Uterus (tissue), 4 donors: ENCODE measurements around the gene VAMP7. TPM values are rescaled to one million over a fixed set of nuclear protein-coding genes. Genes with fewer than 3 reads are reported as not detected.

Experiments
- DNase-seq, 2 donors: peaks; one replicate each; pipeline ENCODE4 v3.0.0-alpha.2; 2019 to 2020
- H3K27ac ChIP-seq, 2 donors: fragments of 200-600 bp; sonication (generic); 1 replicate in 1 of 2; 2 replicates in 1 of 2; pipeline ENCODE4 v1.5.1; 2016 to 2018
- H3K27me3 ChIP-seq, 2 donors: fragments of 200-600 bp; sonication (generic); one replicate each; pipeline ENCODE4 v1.5.1; 2018 to 2019; ENCODE audit warnings: control low read depth in 1 of 2
- H3K36me3 ChIP-seq, 2 donors: fragments of 200-600 bp; sonication (generic); one replicate each; pipeline ENCODE4 v1.5.1; 2019; ENCODE audit warnings: control low read depth in 1 of 2
- H3K4me1 ChIP-seq, 2 donors: fragments of 200-600 bp; sonication (generic); one replicate each; pipeline ENCODE4 v1.5.1; 2018 to 2019; ENCODE audit warnings: control low read depth in 1 of 2
- H3K4me3 ChIP-seq, 2 donors: fragments of 200-600 bp; sonication (generic); 1 replicate in 1 of 2; 2 replicates in 1 of 2; pipeline ENCODE4 v1.5.1; 2018 to 2019; ENCODE audit warnings: mild to moderate bottlenecking in 1 of 2
- H3K9me3 ChIP-seq, 2 donors: fragments of 200-600 bp; sonication (generic); one replicate each; pipeline ENCODE4 v1.5.1; 2019; ENCODE audit warnings: control low read depth in 1 of 2
- POLR2A ChIP-seq, 2 donors: fragments of 450-650 bp; IDR thresholded peaks; one replicate each; pipeline ENCODE4 v1.6.1; 2016; ENCODE audit warnings: antibody characterized with exemption in 2 of 2, mild to moderate bottlenecking in 1 of 2, moderate library complexity in 1 of 2
- intact Hi-C: fragments of 100-400 bp; cut with DNase I; formaldehyde crosslinking; loops from one replicate; pipeline ENCODE4 v1.15.1; 2023; ENCODE audit warnings: low total_unique reads
- total RNA-seq, 4 donors: library from RNA; depleted of rRNA in 3 of 4; stranded (reverse); fragments of >200 nt in 3 of 4; gene quantifications; one replicate each; pipeline versions ENCODE4 v1.1.0 to v1.2.4, GENCODE V29; 2014 to 2023
- TF ChIP-seq, protein P1 (sequence below), 4 experiments: fragments of 200-600 bp in 2 of 4; fragments of 450-650 bp in 2 of 4; sonication (generic) in 2 of 4; IDR thresholded peaks; one replicate each; pipeline ENCODE4 v1.5.1; 2016 to 2019; ENCODE audit warnings: antibody characterized with exemption in 4 of 4, mild to moderate bottlenecking in 2 of 4, moderate library complexity in 1 of 4
- donor health status: DM: yes; HTN: yes; CAD: no.

VAMP7 gene
- total RNA-seq, 4 donors from 2014 or later: 23.2 to 38.9 (median 34.5) TPM

DNA sequence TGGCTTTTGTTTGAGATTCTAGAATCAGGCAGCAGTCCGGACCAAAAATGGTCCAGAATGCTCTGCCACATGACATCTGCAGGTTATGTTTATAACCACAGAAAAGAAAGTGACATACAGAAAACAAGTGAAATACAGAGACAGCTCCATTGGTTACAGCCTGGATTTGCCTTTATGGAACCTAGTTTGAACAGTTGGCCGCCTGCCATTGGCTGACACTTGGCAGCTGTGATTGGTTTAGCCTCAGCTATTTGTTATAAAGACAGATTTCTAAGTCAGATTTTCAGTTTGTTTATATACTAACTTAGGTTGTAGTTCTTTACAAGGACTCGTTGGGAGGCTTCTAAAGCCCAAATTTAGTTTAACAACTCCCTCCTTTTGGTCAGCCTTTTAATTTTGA, 75.5 kb downstream of the VAMP7 start:
- H3K9me3 ChIP-seq: no peaks in the 10 kb centered on the region
- H3K27ac ChIP-seq: no peak overlapping the region
- no peaks in the 10 kb centered on the region for H3K4me1 ChIP-seq
- intact Hi-C loops: no loop called here
- no peaks in the 10 kb centered on the region for H3K27me3 ChIP-seq
- no peak overlapping the region for H3K4me3 ChIP-seq
- no peaks in the 10 kb centered on the region for H3K36me3 ChIP-seq
- TF ChIP-seq POLR2A (IDR thresholded peaks at IDR 0.05): no peak
- TF ChIP-seq, protein P1, sequence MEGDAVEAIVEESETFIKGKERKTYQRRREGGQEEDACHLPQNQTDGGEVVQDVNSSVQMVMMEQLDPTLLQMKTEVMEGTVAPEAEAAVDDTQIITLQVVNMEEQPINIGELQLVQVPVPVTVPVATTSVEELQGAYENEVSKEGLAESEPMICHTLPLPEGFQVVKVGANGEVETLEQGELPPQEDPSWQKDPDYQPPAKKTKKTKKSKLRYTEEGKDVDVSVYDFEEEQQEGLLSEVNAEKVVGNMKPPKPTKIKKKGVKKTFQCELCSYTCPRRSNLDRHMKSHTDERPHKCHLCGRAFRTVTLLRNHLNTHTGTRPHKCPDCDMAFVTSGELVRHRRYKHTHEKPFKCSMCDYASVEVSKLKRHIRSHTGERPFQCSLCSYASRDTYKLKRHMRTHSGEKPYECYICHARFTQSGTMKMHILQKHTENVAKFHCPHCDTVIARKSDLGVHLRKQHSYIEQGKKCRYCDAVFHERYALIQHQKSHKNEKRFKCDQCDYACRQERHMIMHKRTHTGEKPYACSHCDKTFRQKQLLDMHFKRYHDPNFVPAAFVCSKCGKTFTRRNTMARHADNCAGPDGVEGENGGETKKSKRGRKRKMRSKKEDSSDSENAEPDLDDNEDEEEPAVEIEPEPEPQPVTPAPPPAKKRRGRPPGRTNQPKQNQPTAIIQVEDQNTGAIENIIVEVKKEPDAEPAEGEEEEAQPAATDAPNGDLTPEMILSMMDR (IDR thresholded peaks at IDR 0.05): no peak
- no peak for DNase-seq

DNA sequence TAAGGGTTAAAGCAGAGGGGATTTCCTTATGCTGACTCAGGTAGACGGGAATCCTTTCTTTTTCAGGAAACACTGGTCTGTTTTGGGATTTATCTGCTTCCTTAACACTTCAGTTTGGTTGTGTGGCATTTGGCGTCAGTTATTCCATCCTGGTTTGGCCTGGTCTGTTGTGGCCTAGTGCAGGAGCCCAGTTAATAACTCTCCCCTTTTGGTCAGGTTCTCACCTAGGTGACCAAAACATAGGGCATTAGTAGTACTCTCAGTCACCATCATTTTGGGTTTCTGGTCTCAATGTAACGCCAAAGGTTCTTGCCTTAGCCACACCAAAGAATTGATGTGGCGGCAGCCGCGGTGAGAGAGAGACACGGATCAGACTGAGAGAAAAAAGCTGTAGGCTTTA, 76.7 kb downstream of the VAMP7 start:
- DNase-seq: no peak
- no peak overlapping the region for H3K27ac ChIP-seq
- no peak overlapping the region for H3K4me3 ChIP-seq
- H3K27me3 ChIP-seq: no peaks in the 10 kb centered on the region
- H3K36me3 ChIP-seq: no peaks in the 10 kb centered on the region
- no peak for TF ChIP-seq POLR2A (IDR thresholded peaks at IDR 0.05)
- TF ChIP-seq, protein P1 (IDR thresholded peaks at IDR 0.05): no peak
- H3K4me1 ChIP-seq: no peaks in the 10 kb centered on the region
- H3K9me3 ChIP-seq: no peaks in the 10 kb centered on the region
- intact Hi-C loops: no loop called here

DNA sequence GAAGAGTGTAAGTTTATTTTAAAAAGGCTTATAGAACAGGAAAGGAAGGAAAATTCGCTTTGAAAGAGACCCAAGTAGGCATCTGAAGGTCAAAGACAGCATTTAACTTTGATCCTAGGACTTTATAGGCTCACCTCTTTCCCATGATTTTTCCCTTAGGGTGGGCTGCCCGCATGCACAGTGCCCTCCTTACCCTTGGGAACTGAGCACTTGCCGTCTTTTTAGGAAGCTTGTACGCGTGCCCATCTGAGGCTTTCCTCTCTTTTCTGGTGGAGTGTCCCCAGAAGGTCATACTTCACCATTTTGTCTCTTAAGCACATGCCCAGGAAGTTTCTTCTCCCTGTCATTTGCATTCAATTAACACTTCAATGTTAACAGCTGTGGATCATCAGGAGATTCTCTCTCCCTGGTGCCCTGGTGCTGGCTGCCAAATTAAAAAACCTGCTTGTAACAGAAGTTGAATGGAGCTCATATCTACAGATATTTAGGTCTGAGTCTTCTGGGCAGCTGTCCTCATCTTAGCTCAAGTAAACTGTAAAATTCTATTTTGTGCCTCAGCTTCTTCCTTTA, 78.0 kb downstream of the VAMP7 start:
- no peak overlapping the region for H3K27ac ChIP-seq
- H3K4me1 ChIP-seq: no peaks in the 10 kb centered on the region
- H3K36me3 ChIP-seq: no peaks in the 10 kb centered on the region
- no peak overlapping the region for H3K4me3 ChIP-seq
- TF ChIP-seq POLR2A (IDR thresholded peaks at IDR 0.05): no peak
- TF ChIP-seq, protein P1 (IDR thresholded peaks at IDR 0.05): no peak
- intact Hi-C loops: no loop called here
- no peaks in the 10 kb centered on the region for H3K27me3 ChIP-seq
- no peak for DNase-seq
- H3K9me3 ChIP-seq: no peaks in the 10 kb centered on the region

DNA sequence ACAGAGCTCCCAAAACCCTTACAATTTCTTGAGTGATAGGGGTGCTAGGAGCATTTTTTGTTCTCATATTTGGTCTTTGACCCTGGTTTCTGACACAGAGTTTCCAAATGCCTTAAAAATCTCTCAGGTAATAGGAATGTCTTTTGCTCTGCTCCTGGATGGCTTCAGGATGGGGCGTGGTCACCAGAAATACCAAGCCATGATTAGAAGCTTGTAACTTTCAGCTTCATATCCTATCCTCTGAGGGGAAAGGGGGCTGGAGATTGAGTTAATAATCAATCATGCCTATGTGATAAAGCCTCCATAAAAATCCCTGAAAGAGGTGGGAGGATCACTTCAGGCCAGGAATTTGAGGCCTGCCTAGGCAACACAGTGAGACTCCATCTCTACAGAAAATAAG, 81.8 kb downstream of the VAMP7 start:
- H3K4me1 ChIP-seq: no peaks in the 10 kb centered on the region
- H3K4me3 ChIP-seq: no peak overlapping the region
- DNase-seq: no peak
- intact Hi-C loops: no loop called here
- H3K36me3 ChIP-seq: no peaks in the 10 kb centered on the region
- no peaks in the 10 kb centered on the region for H3K27me3 ChIP-seq
- no peaks in the 10 kb centered on the region for H3K9me3 ChIP-seq
- H3K27ac ChIP-seq: no peak overlapping the region
- TF ChIP-seq, protein P1 (IDR thresholded peaks at IDR 0.05): no peak
- no peak for TF ChIP-seq POLR2A (IDR thresholded peaks at IDR 0.05)

DNA sequence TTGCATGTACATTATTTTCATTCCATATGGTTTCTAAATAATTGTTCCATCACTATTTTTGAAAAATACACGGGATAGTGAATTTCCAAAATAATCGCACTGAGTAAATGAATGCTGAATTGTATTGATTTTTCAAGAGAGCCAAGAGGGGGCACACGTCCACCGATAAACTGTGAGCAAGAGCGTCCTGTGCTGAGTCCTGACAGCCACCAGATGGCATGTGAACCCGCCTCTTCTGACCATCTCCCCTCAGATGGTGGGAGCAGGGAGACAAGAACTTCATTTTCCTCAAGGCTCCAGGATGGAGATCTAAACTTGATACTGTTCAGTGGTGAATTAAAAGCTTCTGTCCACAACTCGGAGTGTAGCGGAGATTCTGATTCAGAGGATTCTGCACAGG, 85.7 kb downstream of the VAMP7 start:
- H3K4me3 ChIP-seq: no peak overlapping the region
- no peak overlapping the region for H3K27ac ChIP-seq
- no peak for DNase-seq
- intact Hi-C loops: no loop called here
- H3K4me1 ChIP-seq: no peaks in the 10 kb centered on the region
- no peaks in the 10 kb centered on the region for H3K9me3 ChIP-seq
- H3K27me3 ChIP-seq: no peaks in the 10 kb centered on the region
- no peak for TF ChIP-seq POLR2A (IDR thresholded peaks at IDR 0.05)
- TF ChIP-seq, protein P1 (IDR thresholded peaks at IDR 0.05): no peak
- H3K36me3 ChIP-seq: no peaks in the 10 kb centered on the region
